Lower leg skin (tissue), 3 donors: ENCODE results near the gene UBXN11.

Experiments
- POLR2A ChIP-seq, 2 donors: fragments of 450-650 bp; IDR thresholded peaks; one replicate each; pipeline ENCODE4 v1.6.1; 2016 to 2017; ENCODE audit warnings: antibody characterized with exemption in 2 of 2, mild to moderate bottlenecking in 1 of 2, moderate library complexity in 1 of 2
- TF ChIP-seq, protein P1 (sequence below), 3 donors: fragments of 450-650 bp; IDR thresholded peaks; one replicate each; pipeline ENCODE4 v1.5.1; 2016; ENCODE audit warnings: antibody characterized with exemption in 3 of 3, mild to moderate bottlenecking in 3 of 3, moderate library complexity in 2 of 3

DNA sequence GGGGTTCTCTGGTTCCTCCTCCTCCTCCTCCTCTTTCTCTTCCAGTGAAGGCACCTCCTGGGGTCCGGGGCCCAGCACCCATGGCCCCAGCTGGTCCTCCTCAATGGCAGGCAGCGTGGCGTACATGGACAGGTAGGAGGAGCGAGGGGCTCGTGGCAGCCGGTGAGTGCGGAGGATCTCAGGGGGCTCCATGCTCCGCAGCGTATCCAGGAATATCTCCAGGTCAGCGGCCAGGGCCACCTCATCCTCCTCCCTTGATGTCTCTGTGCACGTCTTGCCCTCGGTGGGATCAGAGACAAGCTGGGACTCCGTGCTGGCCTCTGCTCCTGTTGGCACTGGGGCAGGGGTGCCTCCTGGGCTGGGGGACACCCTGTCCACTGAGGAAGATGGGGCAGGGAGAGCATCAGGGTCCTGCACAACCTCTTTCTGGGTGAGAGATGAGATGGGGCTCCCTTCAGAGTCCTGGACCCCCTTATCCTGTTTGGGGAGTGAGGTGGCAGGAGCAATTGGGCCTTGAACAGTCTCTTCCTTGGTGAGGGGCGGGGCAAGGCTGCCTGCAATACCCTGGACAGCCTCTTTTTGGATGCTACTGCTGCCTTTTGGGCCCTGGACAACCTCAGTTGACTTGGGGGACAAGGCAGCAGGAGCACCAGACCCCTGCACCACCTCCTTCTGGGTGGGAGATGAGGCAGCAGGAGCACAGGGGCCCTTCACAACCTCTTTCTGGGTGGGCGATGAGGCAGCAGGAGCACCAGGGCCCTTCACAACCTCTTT, 37.9 kb upstream of the UBXN11 start:
- TF ChIP-seq, protein P1, sequence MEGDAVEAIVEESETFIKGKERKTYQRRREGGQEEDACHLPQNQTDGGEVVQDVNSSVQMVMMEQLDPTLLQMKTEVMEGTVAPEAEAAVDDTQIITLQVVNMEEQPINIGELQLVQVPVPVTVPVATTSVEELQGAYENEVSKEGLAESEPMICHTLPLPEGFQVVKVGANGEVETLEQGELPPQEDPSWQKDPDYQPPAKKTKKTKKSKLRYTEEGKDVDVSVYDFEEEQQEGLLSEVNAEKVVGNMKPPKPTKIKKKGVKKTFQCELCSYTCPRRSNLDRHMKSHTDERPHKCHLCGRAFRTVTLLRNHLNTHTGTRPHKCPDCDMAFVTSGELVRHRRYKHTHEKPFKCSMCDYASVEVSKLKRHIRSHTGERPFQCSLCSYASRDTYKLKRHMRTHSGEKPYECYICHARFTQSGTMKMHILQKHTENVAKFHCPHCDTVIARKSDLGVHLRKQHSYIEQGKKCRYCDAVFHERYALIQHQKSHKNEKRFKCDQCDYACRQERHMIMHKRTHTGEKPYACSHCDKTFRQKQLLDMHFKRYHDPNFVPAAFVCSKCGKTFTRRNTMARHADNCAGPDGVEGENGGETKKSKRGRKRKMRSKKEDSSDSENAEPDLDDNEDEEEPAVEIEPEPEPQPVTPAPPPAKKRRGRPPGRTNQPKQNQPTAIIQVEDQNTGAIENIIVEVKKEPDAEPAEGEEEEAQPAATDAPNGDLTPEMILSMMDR (IDR thresholded peaks at IDR 0.05) = no peak
- TF ChIP-seq POLR2A (IDR thresholded peaks at IDR 0.05) = no peak
